ENCODE measurements around the gene CA12. TPM values are rescaled to one million over a fixed set of nuclear protein-coding genes. Genes with fewer than 3 reads are reported as not detected.

Gene CA12
- 147 to 174 TPM (median 164 TPM) in 5 replicates for total RNA-seq (2022; extraction: Qiagen RNA extraction; ENCODE audit: low read depth)

GRCh38 chr15:63381301-63382204 is at the start of gene CA12:
TSS of gene CA12 (minus strand) at chr15:63381846. CDS start at chr15:63381720, 126 bp downstream.

DNA sequence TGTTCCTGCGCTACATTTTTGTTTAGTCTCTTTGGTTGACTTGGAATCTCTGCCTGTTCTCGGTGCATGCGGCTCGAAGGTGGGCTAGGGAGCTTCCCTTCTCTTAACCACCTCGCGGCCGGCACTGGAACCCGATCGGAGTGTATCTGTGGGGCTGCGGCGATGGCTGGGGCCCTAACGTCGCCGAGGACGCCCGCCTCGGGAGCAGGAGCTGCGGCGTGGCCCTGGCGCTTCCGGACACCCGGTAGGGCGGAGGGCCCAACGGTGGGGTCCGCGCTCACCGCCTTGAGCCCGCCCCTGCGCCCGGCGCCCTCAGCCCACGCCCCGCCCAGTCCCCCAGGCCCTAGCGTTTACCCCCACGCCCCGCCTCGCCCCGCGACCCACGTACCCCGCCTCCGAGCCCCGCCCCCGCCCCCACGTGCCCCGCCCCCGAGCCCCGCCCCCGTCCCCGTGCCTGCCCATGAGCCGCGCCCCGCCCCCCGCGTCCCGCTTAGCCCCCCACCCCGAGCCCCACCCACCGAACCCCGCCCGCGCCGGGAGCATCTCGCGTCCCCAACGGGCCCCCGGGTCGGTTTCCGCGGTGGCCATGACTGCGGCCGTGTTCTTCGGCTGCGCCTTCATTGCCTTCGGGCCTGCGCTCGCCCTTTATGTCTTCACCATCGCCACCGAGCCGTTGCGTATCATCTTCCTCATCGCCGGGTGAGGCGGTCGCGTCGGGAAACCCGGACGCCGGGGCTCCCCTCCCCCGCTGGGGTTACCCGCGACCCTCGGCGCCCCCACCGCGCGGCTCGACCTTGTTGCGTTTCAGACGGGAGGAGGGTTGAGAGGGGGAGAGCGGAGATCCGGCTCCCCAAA is 104.4 kb downstream of the CA12 start, which contains the start of gene APH1B:
Gene APH1B, plus strand, starts transcription at position 568 of the 855 bp plus-strand sequence. Its CDS starts 19 bp downstream, at position 587.

Other genes with a start within 250 kb of the CA12 start
- gene RPS27L, start 224.4 kb downstream of the CA12 start, total RNA-seq (2022; extraction: Qiagen RNA extraction; ENCODE audit: low read depth) = 395 to 420 TPM (median 407 TPM) in 5 replicates
- gene RAB8B, start 192.2 kb downstream of the CA12 start, total RNA-seq (2022; extraction: Qiagen RNA extraction; ENCODE audit: low read depth) = 12.3 to 21.9 TPM (median 15.5 TPM) in 5 replicates
- 17.5 to 23.6 TPM (median 20.0 TPM) in 5 replicates for gene APH1B, start 104.2 kb downstream of the CA12 start, total RNA-seq (2022; extraction: Qiagen RNA extraction; ENCODE audit: low read depth)
- gene USP3, start 122.7 kb upstream of the CA12 start, total RNA-seq (2022; extraction: Qiagen RNA extraction; ENCODE audit: low read depth) = 35.5 to 50.2 TPM (median 46.5 TPM) in 5 replicates
- 0.14 to 0.31 TPM (median 0.19 TPM) in 5 replicates for gene FBXL22, start 215.5 kb upstream of the CA12 start, total RNA-seq (2022; extraction: Qiagen RNA extraction; ENCODE audit: low read depth)